Eye (tissue), 1 donor: ENCODE results near the gene TMEM266.

Experiments used
- DNase-seq: peaks from one replicate; pipeline ENCODE4 v3.0.0-alpha.2; 2015

The TMEM266 gene

DNA sequence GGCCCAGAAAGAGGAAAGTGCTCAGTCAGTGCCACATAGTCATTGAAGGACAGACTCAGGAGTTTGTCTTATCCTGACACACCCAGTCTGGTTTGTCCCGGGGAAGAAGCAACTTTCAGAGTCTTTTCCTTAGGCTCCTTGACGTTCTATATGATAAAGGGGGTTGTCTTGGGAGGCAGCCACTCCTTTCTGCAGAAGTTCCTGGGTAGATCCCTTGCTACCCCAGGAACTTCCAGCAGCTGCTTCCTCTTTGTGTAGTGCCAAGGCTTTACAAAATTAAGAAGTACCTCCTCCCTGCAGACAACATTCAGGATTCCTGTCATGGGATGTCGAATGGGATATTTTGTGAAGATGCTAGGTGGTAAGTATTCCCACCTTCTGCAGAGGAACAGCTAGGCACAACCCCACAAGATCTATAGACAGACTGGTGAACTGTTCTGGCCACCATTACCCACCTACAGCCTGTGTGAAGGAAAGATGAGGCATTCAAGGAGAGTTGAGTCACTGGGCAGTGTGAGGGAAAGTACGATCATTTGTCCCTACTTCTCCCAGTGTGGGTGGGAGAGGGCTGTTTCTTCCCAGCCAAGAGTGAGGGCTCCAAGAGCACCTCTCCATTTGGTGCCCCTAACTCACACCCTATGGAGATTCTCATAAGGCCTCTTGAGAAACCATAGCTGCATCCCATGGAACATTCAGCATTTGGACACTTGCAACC, 11.3 kb downstream of the TMEM266 start:
- no peak for DNase-seq

DNA sequence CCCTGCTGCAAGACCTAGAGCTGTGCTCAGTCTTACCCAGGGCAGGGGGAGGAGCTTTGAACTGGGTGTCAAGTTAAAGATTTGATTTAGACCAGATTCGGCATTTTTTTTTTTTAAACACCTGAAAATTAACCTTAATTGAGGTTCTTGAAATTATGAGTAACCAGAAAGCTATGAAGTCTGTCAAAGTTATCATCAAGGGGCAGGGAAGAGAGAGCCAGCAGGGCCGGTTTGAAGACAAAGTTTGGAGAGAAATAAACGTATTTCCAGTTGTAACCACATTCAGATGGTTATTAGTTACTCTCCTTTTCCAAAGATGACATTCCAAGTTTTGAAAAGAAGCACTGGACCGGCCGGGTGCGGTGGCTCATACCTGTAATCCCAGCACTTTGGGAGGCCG, 12.0 kb downstream of the TMEM266 start:
- DNase-seq: no peak

DNA sequence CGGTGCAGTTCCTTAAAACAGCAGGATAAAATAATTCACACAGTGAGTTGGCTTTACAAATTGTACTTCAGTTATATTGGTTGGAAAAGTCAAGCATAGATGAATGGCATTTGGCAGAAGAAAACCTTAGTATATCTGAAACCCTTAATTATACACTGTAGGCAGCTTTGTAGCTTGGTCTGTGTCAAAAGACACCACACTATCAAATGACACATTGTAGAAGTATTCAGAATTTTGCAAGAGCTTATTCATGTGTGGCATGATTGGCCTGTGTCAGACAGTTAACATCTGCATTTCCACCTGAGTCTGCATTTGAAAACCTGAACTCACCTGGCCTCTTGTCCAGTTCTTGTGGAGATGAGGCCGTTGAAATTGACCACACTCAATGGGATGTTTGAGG, 13.8 kb downstream of the TMEM266 start:
- no peak for DNase-seq

DNA sequence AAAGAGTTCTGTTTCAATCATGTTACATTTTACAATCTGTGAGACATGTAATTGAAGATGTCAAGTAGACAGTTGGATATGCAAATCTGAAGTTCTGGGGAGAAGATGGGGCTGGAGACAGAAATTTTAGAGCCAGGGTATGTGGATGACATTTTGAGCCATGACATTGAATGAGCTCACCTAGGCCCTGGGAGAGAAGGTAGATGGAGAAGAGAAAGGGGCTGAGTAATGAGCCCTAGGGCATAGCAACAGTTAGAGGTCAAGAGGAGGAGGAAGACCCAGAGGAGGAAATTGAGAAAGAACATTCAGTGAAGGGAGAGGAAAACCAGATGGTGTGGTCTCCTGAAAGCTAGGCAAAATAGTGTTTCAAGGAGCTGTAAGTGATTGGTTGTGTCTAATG, 15.3 kb downstream of the TMEM266 start:
- no peak for DNase-seq

DNA sequence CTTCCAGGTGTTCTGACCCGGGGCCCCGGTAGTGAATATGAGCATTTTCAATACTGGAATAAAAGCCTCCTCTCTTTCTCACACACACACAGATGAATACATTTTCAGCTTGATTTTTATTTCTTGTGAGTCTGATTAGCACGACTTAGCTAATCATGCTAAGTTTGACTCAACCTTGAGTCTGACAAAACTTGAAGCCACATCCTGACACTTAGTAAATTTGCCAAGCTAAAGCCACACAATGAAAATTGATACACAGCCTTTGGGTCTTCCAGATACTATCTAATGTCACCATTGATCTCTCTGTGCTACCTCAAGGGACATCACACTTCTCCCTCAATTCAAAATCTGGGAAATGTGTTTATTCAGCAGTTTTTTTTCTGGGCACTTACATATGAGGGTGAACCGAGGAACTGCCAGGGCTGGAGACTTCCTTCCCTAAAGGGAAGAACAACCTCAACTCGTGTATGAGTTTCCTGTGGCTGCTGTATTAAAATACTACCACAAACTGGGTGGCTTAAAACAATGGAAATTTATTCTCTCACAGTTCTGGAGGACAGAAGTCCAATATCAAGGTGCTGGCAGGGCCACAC, 18.6 kb downstream of the TMEM266 start:
- DNase-seq: no peak

DNA sequence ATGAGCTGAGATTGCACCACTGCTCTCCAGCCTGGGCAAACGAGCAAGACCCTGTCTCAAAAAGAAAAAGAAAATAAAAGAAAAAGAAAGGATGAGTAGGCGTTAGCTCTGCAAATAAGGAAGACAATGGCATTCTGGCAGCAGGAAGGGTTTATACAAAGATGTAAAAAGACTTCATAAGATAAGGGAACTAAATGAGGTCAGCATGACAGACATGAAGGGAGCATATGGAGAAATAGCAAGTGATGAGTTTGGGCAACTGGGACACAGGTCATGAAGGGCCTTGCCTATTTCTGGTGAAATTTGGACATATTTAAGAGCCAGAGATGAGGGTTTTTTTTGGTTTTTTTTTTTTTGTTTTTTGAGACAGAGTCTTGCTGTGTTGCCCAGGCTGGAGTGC, 24.5 kb downstream of the TMEM266 start:
- DNase-seq: no peak

DNA sequence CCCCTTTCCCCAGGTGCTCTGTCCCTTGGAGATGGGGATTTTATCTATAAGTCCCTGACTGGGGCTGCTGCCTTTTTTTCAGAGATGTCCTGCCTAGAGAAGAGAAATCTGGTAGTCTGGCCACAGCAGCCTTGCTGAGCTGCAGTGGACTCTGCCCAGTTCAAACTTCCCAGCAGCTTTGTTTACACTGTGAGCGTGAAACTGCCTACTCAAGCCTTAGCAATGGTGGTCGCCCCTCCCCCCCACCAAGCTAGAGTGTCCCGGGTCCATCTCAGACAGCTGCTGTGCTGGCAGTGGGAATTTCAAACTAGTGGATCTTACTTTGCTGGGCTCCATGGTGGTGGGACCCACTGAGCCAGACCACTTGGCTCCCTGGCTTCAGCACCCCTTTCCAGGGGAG, 38.9 kb downstream of the TMEM266 start:
- no peak for DNase-seq

DNA sequence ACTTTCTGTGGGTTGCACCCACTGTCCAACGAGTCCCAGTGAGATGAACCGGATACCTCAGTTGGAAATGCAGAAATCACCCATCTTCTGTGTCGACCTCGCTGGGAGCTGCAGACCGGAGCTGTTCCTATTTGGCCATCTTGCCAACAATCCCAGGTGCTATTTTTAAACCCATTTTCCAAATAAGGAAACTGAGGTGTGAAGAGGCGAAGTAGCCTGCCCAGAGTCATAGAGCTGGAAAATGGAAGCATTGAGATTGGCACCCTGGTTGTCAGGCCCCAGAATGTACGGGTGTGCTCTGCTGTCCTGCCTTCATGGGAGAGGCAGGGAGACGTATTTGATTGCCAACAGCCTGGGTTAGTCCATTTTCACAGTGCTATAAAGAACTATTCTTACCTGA, 39.6 kb downstream of the TMEM266 start:
- no peak for DNase-seq

DNA sequence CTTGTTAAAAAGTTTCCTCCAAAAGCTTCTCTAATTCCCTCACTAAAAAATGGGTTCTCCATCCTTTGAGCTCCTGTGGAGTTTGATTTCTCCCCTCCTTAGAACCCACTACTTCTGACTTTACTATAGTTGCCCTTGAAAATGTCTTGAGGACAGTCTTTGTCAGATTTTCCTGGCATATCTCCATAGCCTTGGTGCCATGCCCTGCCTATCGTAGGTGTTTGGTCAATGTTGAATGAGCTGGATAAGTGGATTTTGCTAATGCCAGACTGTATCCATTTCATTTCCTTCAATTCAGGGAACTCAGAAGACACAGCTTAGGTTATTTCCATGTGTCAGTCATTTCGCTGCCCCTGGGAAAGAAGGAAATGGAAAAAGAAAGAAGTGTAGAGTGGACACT, 40.6 kb downstream of the TMEM266 start:
- no peak for DNase-seq

DNA sequence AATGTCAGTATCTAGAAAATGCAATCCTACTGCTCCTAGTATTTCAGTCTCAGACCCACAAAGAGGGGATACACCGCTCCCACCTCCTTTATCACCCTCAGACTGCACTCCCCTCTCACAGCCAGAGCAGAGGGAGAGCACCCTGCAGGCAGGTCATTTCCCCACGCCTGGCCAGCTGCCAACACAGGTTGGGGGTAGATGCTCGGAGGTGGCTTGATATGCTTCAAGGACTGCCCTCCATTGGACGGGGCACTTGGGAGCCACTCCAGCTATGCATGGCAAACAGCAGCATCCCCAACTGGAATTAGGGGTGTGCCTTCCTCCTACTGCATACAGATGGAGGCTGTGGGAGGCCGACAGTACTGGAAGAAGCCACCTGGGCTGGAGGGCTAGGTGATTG, 41.9 kb downstream of the TMEM266 start:
- DNase-seq: no peak

DNA sequence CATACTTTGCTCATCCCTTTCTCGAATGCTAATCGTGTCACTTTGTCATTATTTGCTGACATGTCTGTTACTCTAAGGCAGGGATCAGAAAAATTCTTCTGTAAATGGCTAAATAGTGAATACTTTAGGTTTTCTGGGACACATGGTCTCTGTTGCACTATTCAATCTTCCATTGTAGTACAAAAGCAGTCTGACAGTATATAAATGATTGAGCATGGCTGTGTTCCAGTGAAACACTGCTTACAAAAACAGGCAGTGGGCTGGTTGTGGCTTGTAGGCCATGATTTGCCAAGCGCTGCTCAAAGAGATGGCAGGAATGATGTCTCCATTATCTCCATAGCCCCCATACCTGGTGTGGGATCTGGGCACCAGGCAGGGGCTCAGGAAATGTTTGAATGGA, 45.6 kb downstream of the TMEM266 start:
- no peak for DNase-seq

DNA sequence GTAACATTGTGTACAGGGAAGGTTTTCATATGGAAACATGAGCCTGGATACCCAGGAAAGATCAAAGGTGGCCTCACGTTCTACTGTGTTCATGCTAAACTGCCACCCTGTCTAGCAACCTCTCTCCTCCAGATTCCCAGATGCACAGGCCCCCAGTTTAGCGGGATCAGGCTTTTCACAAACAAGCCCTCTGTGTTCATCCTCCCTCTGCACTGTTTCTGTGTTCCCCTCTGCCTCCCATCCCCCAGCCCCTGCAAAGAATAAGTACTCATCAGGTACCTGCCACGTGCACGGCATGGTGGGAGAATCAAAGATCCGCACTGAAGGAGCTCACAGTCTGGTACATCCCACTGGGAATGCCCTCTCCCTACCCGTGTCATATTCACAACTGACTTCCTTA, 46.1 kb downstream of the TMEM266 start:
- DNase-seq: no peak

DNA sequence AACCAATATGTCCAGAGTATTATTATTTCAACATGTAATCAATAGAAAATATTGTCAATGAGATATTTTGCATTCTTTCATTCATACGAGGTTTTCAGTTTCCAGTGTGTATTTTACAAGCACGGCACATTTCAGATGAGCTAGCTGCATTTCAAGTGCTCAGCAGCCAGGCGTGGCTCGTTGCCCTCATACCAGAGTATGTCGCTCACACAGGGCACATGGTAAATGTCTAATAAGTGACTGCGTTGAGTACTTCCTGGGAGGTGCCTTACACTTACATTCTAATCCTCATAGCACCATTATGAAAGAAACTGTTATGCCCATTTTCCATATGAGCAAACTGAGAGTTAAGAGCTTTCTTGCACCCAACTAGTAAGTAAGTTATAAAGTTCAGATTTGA, 47.4 kb downstream of the TMEM266 start:
- DNase-seq: no peak

DNA sequence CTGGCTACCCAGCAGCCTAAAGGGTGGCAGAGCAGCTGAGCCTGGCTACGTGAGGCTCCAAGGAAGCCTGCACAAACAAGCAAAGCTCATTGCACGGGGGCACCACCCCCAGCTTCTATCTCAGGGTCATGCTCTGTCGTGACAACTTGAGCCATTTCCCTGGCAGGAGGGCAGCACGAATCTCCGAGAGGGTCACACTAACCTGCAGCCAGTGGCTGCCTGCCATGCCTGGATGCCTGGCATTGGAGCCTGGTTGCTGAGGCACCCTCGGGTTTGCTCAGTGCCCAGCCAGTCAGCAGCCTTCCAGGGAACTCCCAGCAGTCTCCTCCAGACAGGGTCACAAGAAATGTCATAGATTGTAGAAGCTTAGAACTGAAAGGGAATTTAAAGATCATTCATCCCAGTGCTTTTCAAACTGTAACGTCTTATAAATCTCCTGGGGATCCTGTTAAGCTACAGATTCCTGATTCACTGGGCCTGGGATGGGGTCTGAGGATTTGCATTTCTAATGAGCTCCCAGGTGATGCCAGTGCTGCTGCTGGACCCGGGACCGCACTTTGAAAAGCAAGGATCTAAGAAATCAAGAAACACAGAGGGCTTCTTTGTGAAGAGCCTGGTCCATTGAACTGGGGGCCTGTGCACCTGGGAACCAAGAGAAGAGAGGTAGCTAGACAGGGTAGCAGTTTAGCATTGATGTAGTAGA, 48.4 kb downstream of the TMEM266 start:
- no peak for DNase-seq

DNA sequence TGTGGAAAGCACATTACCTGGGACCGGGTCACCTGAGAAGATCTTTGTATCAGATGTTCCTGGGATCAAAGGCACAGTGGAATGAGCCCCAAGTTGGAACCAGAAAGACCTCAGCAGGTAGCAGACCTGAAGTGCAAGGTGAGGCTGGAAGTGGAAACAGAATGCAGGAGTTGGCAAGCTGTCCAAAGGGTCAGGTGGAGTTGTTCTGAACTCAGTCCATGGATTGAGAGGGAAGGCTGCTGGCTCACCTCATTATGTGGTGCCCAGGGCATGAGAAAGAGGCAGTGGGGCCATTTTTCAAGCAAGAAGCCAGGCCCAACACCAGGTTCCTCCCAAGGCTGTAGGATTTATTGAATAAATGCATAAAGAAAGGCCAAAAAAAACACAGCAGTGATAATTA, 49.3 kb downstream of the TMEM266 start:
- DNase-seq: no peak

DNA sequence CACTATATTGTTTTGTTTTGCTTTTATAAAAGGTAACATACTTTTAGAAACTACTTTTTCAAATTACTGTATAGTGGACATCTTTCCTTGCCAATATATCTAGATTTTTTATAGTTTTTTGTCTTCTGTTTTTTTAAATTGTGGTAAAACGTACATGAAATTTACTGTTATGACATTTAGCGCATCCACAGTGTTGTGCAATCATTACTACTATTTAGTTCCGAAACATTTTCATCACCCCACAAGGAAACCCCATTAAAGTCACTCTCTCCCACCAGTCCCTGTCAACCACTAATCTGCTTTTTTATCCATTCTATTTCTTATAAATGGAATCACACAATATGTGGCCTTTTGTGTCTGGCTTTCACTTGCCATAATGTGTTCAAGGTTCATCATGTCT, 54.8 kb downstream of the TMEM266 start:
- no peak for DNase-seq

DNA sequence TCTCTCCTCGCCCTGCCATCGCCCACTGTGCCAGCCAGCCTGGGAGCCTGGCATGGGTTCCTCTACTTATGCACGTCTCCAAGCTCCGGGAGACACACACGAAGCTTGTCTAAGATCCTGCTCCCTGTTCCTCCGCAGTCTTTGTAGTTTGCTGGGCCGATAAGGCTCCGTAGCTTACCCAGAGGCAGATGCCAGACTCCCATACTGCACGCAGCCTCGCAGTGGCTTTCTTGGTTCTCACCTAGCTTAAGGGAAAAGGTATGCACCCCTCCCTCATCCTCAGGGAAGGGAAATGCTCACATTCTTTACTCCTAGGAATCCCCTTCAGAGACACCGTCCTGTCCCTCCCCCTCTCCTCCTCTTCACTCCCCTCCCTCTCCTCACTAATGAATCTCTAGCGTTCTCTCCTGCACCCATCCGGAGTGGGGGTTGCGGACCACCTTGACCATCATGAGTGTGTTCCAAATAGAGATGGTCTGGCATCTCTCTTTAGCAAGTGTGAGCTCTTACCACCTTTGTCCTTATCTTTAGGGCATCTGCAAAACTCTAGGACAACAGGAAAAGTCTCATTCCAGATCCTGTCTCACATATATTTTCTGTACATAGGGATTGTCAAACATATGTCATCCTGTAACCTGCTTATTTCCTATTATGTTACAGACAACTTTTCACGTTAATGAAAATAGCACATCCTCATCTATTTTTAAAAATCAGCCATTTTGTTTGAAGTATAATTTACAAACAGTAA, 56.5 kb downstream of the TMEM266 start:
- DNase-seq: peak; percentile 3

DNA sequence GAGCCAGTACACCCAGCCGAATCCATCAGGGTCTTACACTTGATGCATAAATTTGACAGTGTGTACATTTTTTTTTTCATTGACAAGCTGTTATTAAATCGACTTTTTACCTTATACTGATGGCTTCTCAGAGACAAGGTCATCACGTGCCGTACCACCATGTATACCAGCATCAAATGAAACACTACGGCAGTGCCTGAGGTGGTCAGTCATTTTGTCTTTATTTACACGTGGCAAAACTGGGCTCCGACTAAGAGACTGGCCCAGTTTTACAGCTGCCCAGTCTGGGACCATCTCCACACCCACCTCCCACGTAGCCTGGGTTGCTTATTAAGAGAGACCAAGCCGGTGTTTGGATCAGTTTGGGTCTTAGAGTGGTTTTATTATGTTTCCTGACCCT, 57.4 kb downstream of the TMEM266 start:
- no peak for DNase-seq

DNA sequence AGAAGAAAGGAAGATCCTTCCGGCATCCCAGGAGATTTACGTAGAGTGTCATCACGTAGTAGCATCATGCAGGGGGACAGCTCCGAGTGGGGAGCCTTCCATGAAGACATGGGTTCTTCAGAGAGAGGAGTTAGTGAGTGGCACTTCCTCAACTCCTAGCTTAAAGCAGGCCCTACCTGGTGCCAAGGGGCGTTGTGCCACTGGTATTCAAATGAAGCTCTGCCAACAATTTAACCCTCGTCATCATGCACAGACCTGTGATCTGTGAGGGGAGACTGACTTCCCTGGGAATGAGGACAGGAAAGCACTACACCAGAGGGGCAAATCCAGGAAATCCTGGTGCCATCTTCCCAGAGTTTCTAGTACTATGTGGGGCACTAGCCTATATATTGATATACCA, 59.0 kb downstream of the TMEM266 start:
- no peak for DNase-seq

DNA sequence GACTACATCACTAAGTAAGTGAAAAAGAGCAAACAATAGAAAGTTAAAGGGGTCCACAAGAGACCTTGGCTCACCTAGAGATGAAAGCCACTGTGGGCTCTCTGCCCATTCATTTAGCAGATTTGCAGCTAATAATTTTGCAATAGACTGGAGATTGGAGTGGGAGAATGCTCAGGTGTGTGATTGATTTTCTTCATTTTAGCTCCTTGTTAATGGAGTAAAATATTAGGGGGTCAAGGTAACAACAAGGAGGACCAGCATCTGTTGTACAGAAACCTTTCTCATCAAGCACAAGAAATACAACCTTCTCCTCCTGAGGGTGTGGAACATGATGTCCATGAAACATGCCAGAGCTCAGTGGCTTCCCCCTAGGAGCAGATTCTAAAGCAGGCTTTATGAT, 63.2 kb downstream of the TMEM266 start:
- no peak for DNase-seq

DNA sequence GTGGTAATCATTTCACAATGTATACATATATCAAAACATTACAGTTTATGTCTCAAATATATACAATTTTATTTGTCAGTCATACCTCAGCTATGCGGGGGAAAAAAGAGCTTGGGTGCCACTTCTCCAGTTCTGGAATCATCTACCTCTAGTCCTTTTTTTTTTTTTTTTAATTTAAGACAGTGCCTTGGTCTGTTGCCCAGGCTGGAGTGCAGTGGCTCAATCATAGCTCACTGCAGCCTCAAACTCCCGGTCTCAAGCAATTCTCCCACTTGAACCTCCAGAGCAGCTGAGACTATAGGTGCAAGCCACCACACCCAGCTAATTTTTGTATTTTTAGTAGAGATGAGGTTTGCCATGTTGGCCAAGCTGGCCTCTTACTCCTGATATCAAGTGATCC, 67.4 kb downstream of the TMEM266 start:
- no peak for DNase-seq

DNA sequence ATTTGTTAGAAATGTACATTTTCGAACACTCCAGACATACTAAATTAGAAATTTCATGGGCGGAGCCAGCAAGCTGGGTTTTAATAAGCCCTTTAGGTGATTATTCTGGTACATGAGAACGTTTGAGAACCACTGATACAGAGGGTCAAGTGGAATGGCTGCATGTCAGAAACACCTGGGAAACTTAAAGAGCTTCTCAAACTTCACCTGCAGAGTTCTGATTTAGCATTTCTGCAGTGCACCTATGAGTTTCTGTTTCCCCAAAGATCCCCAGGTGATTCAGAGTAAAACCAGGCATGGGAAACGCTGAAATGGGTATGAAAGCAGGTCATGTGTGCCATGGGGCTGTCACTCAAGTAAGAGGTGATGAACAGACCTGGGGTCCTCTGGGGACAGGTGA, 68.1 kb downstream of the TMEM266 start:
- DNase-seq: no peak

DNA sequence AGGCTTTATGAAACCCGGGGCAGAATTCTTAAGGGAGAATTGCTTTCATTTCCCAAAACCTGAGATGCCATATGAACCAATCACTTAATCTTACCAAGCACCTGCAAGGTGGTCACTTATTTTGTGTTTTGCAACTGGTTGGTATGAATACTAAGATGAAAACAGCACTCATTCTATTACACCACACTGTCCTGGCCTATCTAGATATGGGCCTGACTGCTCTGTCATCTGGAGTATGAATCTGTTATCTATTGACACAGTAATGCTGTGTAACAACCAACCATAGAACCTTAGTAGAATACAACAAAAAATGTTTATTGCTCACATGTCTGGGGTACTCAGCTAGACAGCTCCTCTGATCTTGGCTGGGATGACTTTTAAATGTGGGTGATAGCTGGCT, 74.8 kb downstream of the TMEM266 start:
- DNase-seq: no peak

DNA sequence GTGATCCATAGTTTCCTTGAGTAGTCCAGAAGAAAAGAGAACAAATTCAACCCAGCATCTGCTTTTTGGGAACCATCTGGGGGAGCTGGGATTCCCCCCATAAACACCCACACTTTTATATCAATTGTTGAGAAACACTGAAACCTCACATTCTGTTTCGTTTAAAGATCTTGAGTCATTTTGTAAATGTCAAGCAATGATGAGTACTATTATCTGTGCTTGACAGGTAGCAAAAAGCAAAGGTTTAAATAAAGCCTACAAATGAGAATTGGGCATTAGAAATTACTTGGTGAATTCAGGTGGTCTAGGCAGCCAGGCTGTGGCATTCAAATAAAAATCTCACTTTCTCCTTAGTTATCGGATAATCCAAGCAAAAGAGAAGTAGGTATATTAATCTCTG, 75.7 kb downstream of the TMEM266 start:
- DNase-seq: no peak
